Loucy (cell line): ENCODE measurements around the gene MYPN.

Experiments
- CTCF ChIP-seq: fragments of 200-600 bp; sonication (generic); conservative IDR thresholded peaks from 2 replicates; pipeline ENCODE4 v1.5.1; 2014; ENCODE audit warnings: mild to moderate bottlenecking, antibody characterized with exemption, low read length
- EZH2phosphoT487 ChIP-seq: fragments of 200-600 bp; IDR thresholded peaks from 2 replicates; pipeline ENCODE4 v1.6.1; 2018; ENCODE audit warnings: antibody characterized with exemption, mild to moderate bottlenecking, moderate library complexity, borderline replicate concordance

- TF ChIP-seq CTCF (no peak), EZH2phosphoT487 (no peak)
Measured at GRCh38 chr10:68251625-68252495, 142.6 kb downstream of the MYPN start.
